Brain microvascular endothelial cell (primary cell): Measurements from ENCODE around the gene SLC25A51.

Experiments used
- DNase-seq: peaks from one replicate; pipeline ENCODE4 v3.0.0-alpha.2; 2020
- H3K27ac ChIP-seq: fragments of 250-450 bp; sonication (Bioruptor Pico); 2 replicates; pipeline ENCODE4 v1.5.1; 2020; ENCODE audit warnings: mild to moderate bottlenecking, moderate library complexity
- H3K27me3 ChIP-seq: fragments of 250-450 bp; sonication (Bioruptor Pico); replicated peaks from 2 replicates; pipeline ENCODE4 v1.5.1; 2020; ENCODE audit warnings: mild to moderate bottlenecking
- H3K36me3 ChIP-seq: fragments of 250-450 bp; sonication (Bioruptor Pico); replicated peaks from 2 replicates; pipeline ENCODE4 v1.5.1; 2020; ENCODE audit warnings: mild to moderate bottlenecking
- H3K4me3 ChIP-seq: 2 replicates; pipeline ENCODE4 v1.5.1; 2011; ENCODE audit warnings: low read depth, mild to moderate bottlenecking, control low read depth, low read length, moderate library complexity
- in situ Hi-C: cut with HindIII; loops from 2 replicates; pipeline ENCODE4 v1.10.0; 2017; ENCODE audit warnings: low sequenced_read_pairs, low pct_ligation_motif_present
- TF ChIP-seq, protein P1 (sequence below): IDR thresholded peaks from 2 replicates; pipeline ENCODE4 v1.5.1; 2011; ENCODE audit warnings: low read depth, mild to moderate bottlenecking, moderate library complexity, low read length, control low read depth, inconsistent platforms; ENCODE audit errors: missing control alignments

SLC25A51 gene

GRCh38 chr9:37949576-37949975 lies 45.6 kb upstream of the SLC25A51 start:
- Histone ChIP-seq H3K27me3 (no peaks in the 10 kb centered on the region), H3K36me3 (peaks cover 48% of the 10 kb centered on the region), H3K4me3 (no peak overlapping the region), H3K27ac (no peak overlapping the region)
- in situ Hi-C loops: no loop called here
- TF ChIP-seq, protein P1, sequence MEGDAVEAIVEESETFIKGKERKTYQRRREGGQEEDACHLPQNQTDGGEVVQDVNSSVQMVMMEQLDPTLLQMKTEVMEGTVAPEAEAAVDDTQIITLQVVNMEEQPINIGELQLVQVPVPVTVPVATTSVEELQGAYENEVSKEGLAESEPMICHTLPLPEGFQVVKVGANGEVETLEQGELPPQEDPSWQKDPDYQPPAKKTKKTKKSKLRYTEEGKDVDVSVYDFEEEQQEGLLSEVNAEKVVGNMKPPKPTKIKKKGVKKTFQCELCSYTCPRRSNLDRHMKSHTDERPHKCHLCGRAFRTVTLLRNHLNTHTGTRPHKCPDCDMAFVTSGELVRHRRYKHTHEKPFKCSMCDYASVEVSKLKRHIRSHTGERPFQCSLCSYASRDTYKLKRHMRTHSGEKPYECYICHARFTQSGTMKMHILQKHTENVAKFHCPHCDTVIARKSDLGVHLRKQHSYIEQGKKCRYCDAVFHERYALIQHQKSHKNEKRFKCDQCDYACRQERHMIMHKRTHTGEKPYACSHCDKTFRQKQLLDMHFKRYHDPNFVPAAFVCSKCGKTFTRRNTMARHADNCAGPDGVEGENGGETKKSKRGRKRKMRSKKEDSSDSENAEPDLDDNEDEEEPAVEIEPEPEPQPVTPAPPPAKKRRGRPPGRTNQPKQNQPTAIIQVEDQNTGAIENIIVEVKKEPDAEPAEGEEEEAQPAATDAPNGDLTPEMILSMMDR: no peak
- no peak for DNase-seq

DNA sequence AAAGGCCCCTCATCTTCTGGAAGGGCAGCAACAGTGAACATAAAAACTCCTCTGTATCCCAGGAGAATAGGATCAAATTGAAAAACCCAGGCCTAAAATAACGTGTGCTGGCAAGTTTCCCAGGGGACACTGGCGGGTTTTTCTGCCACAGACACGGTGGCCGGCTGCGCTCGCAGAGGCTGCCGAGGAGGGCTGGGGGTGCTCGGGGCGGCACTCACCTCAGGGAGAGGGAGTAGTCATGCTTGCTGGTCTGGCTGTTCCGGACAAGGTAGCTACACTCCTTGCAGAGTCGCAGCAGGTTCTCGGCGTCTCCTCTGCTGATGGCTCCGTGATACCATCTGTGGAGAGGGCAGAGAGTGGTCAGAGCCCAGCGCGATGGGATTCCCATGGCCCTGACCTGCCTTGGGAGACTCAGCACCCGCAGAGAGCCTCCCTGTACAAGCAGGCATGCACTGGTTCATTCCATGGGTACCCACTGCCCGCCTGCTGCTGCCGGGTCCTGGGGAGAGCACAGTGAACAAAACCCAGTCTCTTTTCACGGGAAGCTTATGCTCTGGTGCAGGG lies 44.6 kb upstream of the SLC25A51 start:
- TF ChIP-seq, protein P1: no peak
- Histone ChIP-seq H3K36me3 (peaks cover 53% of the 10 kb centered on the region), H3K27ac (no peak overlapping the region), H3K4me3 (no peak overlapping the region), H3K27me3 (no peaks in the 10 kb centered on the region)
- no peak for DNase-seq
- in situ Hi-C loops: no loop called here

DNA sequence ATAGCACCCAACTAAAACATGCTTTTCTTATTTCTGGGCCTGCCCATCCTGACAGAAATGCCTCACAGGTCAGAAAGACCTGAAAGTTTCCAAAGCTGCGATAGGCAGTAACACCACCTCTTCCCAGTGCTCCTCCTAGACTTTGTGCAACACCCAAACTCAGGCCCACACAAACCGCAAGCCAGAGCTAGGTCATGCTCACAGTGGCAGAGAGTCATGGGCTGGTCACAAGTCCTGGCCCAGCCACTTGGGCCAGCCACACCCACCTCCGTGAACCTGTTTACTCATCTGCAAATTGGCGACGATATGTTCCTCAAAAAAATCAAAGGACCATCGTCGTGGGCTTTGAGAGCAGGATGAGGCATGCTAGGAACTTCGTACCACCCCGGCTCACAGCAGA lies 44.0 kb upstream of the SLC25A51 start:
- no peaks in the 10 kb centered on the region for H3K27me3 ChIP-seq
- H3K27ac ChIP-seq: no peak overlapping the region
- H3K36me3 ChIP-seq: peaks cover 53% of the 10 kb centered on the region
- TF ChIP-seq, protein P1: no peak
- in situ Hi-C loops: no loop called here
- DNase-seq: no peak
- H3K4me3 ChIP-seq: no peak overlapping the region

GRCh38 chr9:37947471-37947870 lies 43.5 kb upstream of the SLC25A51 start:
- no peak overlapping the region for H3K27ac ChIP-seq
- no peak for DNase-seq
- H3K27me3 ChIP-seq: no peaks in the 10 kb centered on the region
- TF ChIP-seq, protein P1: no peak
- H3K36me3 ChIP-seq: peaks cover 54% of the 10 kb centered on the region
- no peak overlapping the region for H3K4me3 ChIP-seq
- in situ Hi-C loops: no loop called here

DNA sequence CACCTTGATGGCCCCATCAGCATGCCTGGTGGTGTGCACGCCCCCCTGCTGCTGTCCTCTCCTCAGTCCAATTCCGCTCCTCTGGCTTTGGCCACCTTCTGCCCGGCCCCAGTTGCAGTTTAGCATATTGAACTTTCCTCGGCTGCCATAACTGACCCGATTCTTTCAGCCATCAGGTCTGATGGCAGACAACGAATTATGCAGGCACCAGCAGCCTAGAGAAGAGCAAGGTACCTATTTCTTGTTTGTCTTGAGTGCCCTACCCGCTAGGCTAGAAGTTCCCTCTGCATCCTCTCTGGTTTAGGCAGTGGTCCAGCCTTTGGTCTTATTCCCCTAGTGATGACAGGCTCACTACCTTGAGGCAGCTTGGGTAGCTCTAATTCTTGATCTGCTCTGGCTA lies 43.0 kb upstream of the SLC25A51 start:
- peaks cover 54% of the 10 kb centered on the region for H3K36me3 ChIP-seq
- H3K4me3 ChIP-seq: no peak overlapping the region
- no peak overlapping the region for H3K27ac ChIP-seq

DNA sequence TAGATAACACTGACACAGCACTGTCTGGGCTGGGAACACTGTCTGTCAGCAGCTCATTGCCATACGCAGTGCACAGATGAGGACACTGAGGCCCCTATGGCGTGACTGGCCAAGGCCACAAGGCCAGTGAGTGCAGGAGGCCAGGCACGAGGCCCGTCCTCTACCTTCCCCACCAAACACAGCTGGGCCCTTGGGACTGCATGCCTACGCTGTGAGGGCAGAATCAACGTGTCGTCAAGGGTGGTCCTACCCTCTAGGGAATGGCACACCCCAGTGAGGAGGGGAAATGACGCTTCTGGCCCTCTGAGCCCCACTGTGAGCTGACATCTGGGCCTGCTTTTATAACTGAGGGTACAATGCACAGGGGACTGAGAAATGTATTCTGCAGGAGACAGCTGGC lies 42.1 kb upstream of the SLC25A51 start:
- peaks cover 52% of the 10 kb centered on the region for H3K36me3 ChIP-seq
- TF ChIP-seq, protein P1: no peak
- H3K4me3 ChIP-seq: no peak overlapping the region
- in situ Hi-C loops: no loop called here
- no peak for DNase-seq
- no peak overlapping the region for H3K27ac ChIP-seq
- no peaks in the 10 kb centered on the region for H3K27me3 ChIP-seq

More for the DNA sequence above, 43.0 kb upstream of the SLC25A51 start:
- in situ Hi-C loops: no loop called here
- no peaks in the 10 kb centered on the region for H3K27me3 ChIP-seq
- TF ChIP-seq, protein P1: no peak
- DNase-seq: no peak
